Keratinocyte (primary cell): Measurements from ENCODE around the gene FXYD5. TPM values are rescaled to one million over a fixed set of nuclear protein-coding genes. Genes with fewer than 3 reads are reported as not detected.

Source experiments
- DNase-seq: peaks from one replicate; pipeline ENCODE4 v3.0.0-alpha.2; 2011; ENCODE audit warnings: low read depth, missing footprints, low spot score
- FAIRE-seq: peaks from 2 replicates; lab custom pipeline; 2011; peaks lifted over from hg19 to GRCh38; lab: Jason Lieb, UNC
- H2AFZ ChIP-seq: 2 replicates; pipeline ENCODE4 v1.6.0; 2012; ENCODE audit warnings: low read length, control low read depth, inconsistent platforms; ENCODE audit not compliant: control insufficient read depth
- H3K27ac ChIP-seq: 2 replicates; pipeline ENCODE4 v1.5.1; 2011; ENCODE audit warnings: low read length; ENCODE audit not compliant: control insufficient read depth, insufficient read depth
- H3K27me3 ChIP-seq: 3 replicates; pipeline ENCODE4 v1.6.0; 2011; ENCODE audit warnings: low read length; ENCODE audit not compliant: control insufficient read depth, insufficient read depth; ENCODE audit errors: extremely low read depth
- H3K36me3 ChIP-seq, 2 experiments: 2 replicates in 1 of 2; 3 replicates in 1 of 2; pipeline ENCODE4 v1.5.1; 2011; ENCODE audit warnings: low read length in 2 of 2, mild to moderate bottlenecking in 1 of 2; ENCODE audit not compliant: control insufficient read depth in 2 of 2, insufficient read depth in 2 of 2; ENCODE audit errors: extremely low read depth in 1 of 2
- H3K4me1 ChIP-seq: 3 replicates; pipeline ENCODE4 v1.5.1; 2011; ENCODE audit warnings: low read length; ENCODE audit not compliant: control insufficient read depth, insufficient read depth; ENCODE audit errors: extremely low read depth
- H3K4me2 ChIP-seq: 3 replicates; pipeline ENCODE4 v1.6.0; 2011; ENCODE audit warnings: low read depth, low read length; ENCODE audit not compliant: control insufficient read depth, insufficient read depth; ENCODE audit errors: extremely low read depth
- H3K4me3 ChIP-seq, 3 experiments: fragments of 200-600 bp in 1 of 3; sonication (generic) in 1 of 3; 2 replicates in 2 of 3; 3 replicates in 1 of 3; pipeline ENCODE4 v1.5.1; 2011 to 2016; ENCODE audit warnings: low read length in 3 of 3, mild to moderate bottlenecking in 3 of 3, control low read depth in 2 of 3, inconsistent platforms in 1 of 3, low read depth in 1 of 3, mixed read lengths in 1 of 3, mixed run types in 1 of 3, moderate library complexity in 1 of 3; ENCODE audit not compliant: control insufficient read depth in 2 of 3, insufficient read depth in 2 of 3; ENCODE audit errors: extremely low read depth in 1 of 3
- H3K79me2 ChIP-seq: 2 replicates; pipeline ENCODE4 v1.6.0; 2012; ENCODE audit warnings: low read length; ENCODE audit not compliant: control insufficient read depth, insufficient read depth
- H3K9ac ChIP-seq: 3 replicates; pipeline ENCODE4 v1.6.0; 2011; ENCODE audit warnings: low read length; ENCODE audit not compliant: control insufficient read depth, insufficient read depth; ENCODE audit errors: extremely low read depth
- H3K9me1 ChIP-seq: 3 replicates; pipeline ENCODE4 v1.6.0; 2011; ENCODE audit warnings: low read length; ENCODE audit not compliant: control insufficient read depth, insufficient read depth; ENCODE audit errors: extremely low read depth
- H3K9me3 ChIP-seq: 2 replicates; pipeline ENCODE4 v1.5.1; 2012; ENCODE audit warnings: low read depth, low read length; ENCODE audit not compliant: control insufficient read depth
- H4K20me1 ChIP-seq: 3 replicates; pipeline ENCODE4 v1.6.0; 2011; ENCODE audit warnings: low read length; ENCODE audit not compliant: control insufficient read depth, insufficient read depth; ENCODE audit errors: extremely low read depth
- CTCF ChIP-seq, 3 experiments: IDR thresholded peaks in 1 of 3; conservative IDR thresholded peaks in 1 of 3; optimal IDR thresholded peaks in 1 of 3; 2 replicates in 2 of 3; 3 replicates in 1 of 3; pipeline versions ENCODE3 to v1.5.1; 2011; ENCODE audit warnings: low read length in 3 of 3, mild to moderate bottlenecking in 3 of 3, moderate library complexity in 2 of 3, control low read depth in 1 of 3, inconsistent platforms in 1 of 3; ENCODE audit not compliant: insufficient read depth in 2 of 3; ENCODE audit errors: extremely low read depth in 1 of 3
- EZH2 ChIP-seq: IDR thresholded peaks from one replicate; pipeline ENCODE4 v1.6.1; 2012; ENCODE audit warnings: inconsistent platforms, mild to moderate bottlenecking, low read length, moderate library complexity
- dilution Hi-C: fragments of 300-500 bp; cut with MboI; formaldehyde crosslinking; loops from one replicate; pipeline ENCODE4 v1.7.0; 2020; ENCODE audit warnings: low sequenced_read_pairs; ENCODE audit not compliant: extremely low pct_ligation_motif_present
- polyA plus RNA-seq, 5 experiments: library from polyadenylated mRNA; depleted of rRNA in 3 of 5; stranded (reverse) in 3 of 5; stranded (forward) in 1 of 5; unstranded in 1 of 5; fragments of >200 nt; gene quantifications; 1 replicate in 1 of 5; 2 replicates in 3 of 5; 3 replicates in 1 of 5; pipeline versions ENCODE4 v1.2.1 to v1.2.3, GENCODE V29; 2011 to 2012; ENCODE audit warnings: missing spikeins in 2 of 5, low read depth in 1 of 5, low replicate concordance in 1 of 5

Gene FXYD5
- polyA plus RNA-seq, 1 donor (not counting 4 experiments of a cell fraction or from before 2014, with no cell fraction given), result 122 TPM

GRCh38 chr19:35130761-35131720 is 23.5 kb upstream of the FXYD5 start:
- no peaks in the 10 kb centered on the region for H3K9me1 ChIP-seq
- H3K4me3 ChIP-seq, result no peak overlapping the region
- dilution Hi-C loops, result no loop called here
- H3K79me2 ChIP-seq, result no peaks in the 10 kb centered on the region
- peaks cover 13% of the 10 kb centered on the region for H3K4me1 ChIP-seq
- DNase-seq (no peak), FAIRE-seq (no peak)
- H4K20me1 ChIP-seq, result no peaks in the 10 kb centered on the region
- H3K4me2 ChIP-seq, result no peak overlapping the region
- TF ChIP-seq CTCF (optimal IDR thresholded peaks at IDR 0.05 in 1 of 3, IDR thresholded peaks at IDR 0.05 in 1 of 3, conservative IDR thresholded peaks at IDR 0.05 in 1 of 3; ENCODE audit: extremely low read depth in 1 of 3, insufficient read depth in 2 of 3, low read length in 3 of 3) (no peak), EZH2 (no peak)
- H3K36me3 ChIP-seq, result no peaks in the 10 kb centered on the region
- no peak overlapping the region for H3K27ac ChIP-seq
- H3K27me3 ChIP-seq, result no peaks in the 10 kb centered on the region
- H3K9me3 ChIP-seq, result no peaks in the 10 kb centered on the region
- H3K9ac ChIP-seq, result no peak overlapping the region
- no peak overlapping the region for H2AFZ ChIP-seq

- H3K27me3 ChIP-seq, result no peaks in the 10 kb centered on the region
- H3K9ac ChIP-seq, result no peak overlapping the region
- H3K27ac ChIP-seq, result no peak overlapping the region
- H3K79me2 ChIP-seq, result no peaks in the 10 kb centered on the region
- no peak overlapping the region for H3K4me2 ChIP-seq
- H2AFZ ChIP-seq, result no peak overlapping the region
- no peaks in the 10 kb centered on the region for H4K20me1 ChIP-seq
- TF ChIP-seq EZH2 (no peak), CTCF (optimal IDR thresholded peaks at IDR 0.05 in 1 of 3, IDR thresholded peaks at IDR 0.05 in 1 of 3, conservative IDR thresholded peaks at IDR 0.05 in 1 of 3; ENCODE audit: extremely low read depth in 1 of 3, insufficient read depth in 2 of 3, low read length in 3 of 3) (no peak)
- H3K4me1 ChIP-seq, result peaks cover 14% of the 10 kb centered on the region
- H3K9me3 ChIP-seq, result no peaks in the 10 kb centered on the region
- no peak for DNase-seq
- no peaks in the 10 kb centered on the region for H3K36me3 ChIP-seq
- no peak for FAIRE-seq
- dilution Hi-C loops, result no loop called here
- no peaks in the 10 kb centered on the region for H3K9me1 ChIP-seq
- H3K4me3 ChIP-seq, result no peak overlapping the region
Observed at GRCh38 chr19:35132254-35132653, 22.3 kb upstream of the FXYD5 start.
